HEK293 (cell line): Measurements from ENCODE around the gene RRBP1.

Experiments used
- CTCF ChIP-seq: fragments of 450-650 bp; formaldehyde crosslinking; IDR thresholded peaks from 2 replicates; pipeline ENCODE4 v1.5.1; 2016; ENCODE audit warnings: missing biosample characterization, missing genetic modification characterization
- HOXA7 ChIP-seq: sonication (generic); formaldehyde crosslinking; IDR thresholded peaks from 2 replicates; pipeline ENCODE4 v1.8.1; 2022; ENCODE audit warnings: missing genetic modification reagents, borderline replicate concordance
- PBX3 ChIP-seq: sonication (generic); formaldehyde crosslinking; IDR thresholded peaks from 2 replicates; pipeline ENCODE4 v1.8.1; 2022; ENCODE audit warnings: mild to moderate bottlenecking, moderate library complexity, missing genetic modification reagents
- ZBTB21 ChIP-seq: fragments of 450-650 bp; formaldehyde crosslinking; IDR thresholded peaks from 2 replicates; pipeline ENCODE4 v1.5.1; 2017; ENCODE audit warnings: missing biosample characterization, missing genetic modification characterization
- ZNF155 ChIP-seq: fragments of 450-650 bp; formaldehyde crosslinking; IDR thresholded peaks from 2 replicates; pipeline ENCODE4 v1.5.1; 2016; ENCODE audit warnings: missing biosample characterization, missing genetic modification characterization
- ZNF37A ChIP-seq: fragments of 450-650 bp; IDR thresholded peaks from 2 replicates; pipeline ENCODE4 v1.5.1; 2018; ENCODE audit warnings: missing biosample characterization, missing genetic modification characterization
- ZNF555 ChIP-seq: fragments of 450-650 bp; formaldehyde crosslinking; conservative IDR thresholded peaks from 2 replicates; pipeline ENCODE4 v1.5.1; 2017; ENCODE audit warnings: missing biosample characterization, mild to moderate bottlenecking, missing genetic modification characterization, inconsistent platforms
- ZNF623 ChIP-seq: fragments of 450-650 bp; formaldehyde crosslinking; IDR thresholded peaks from 2 replicates; pipeline ENCODE4 v1.5.1; 2016; ENCODE audit warnings: missing biosample characterization, missing genetic modification characterization

GRCh38 chr20:17650301-17651128, 31.5 kb downstream of the RRBP1 start:
- TF ChIP-seq ZNF155 (tag by site-specific recombination) (no peak), CTCF (tag by site-specific recombination) (no peak), ZNF623 (no peak), HOXA7 (CRISPR knock-in tag) (no peak), ZNF555 (tag by site-specific recombination) (no peak), ZBTB21 (tag by site-specific recombination) (no peak), PBX3 (CRISPR knock-in tag) (no peak), ZNF37A (tag by site-specific recombination) (no peak)
